Fibroblast of mammary gland (primary cell): ENCODE results near the gene ABCF2.

Experiments used
- DNase-seq: peaks from one replicate; pipeline ENCODE4 v3.0.0-alpha.2; 2010; ENCODE audit warnings: low read depth
- H3K4me3 ChIP-seq: 2 replicates; pipeline ENCODE4 v1.5.1; 2011; ENCODE audit warnings: low read depth, mild to moderate bottlenecking, low read length, moderate library complexity; ENCODE audit not compliant: control insufficient read depth
- TF ChIP-seq, protein P1 (sequence below): conservative IDR thresholded peaks from 2 replicates; pipeline ENCODE4 v1.5.1; 2011; ENCODE audit warnings: low read depth, low read length, inconsistent platforms; ENCODE audit not compliant: control insufficient read depth, insufficient read depth

The ABCF2 gene

DNA sequence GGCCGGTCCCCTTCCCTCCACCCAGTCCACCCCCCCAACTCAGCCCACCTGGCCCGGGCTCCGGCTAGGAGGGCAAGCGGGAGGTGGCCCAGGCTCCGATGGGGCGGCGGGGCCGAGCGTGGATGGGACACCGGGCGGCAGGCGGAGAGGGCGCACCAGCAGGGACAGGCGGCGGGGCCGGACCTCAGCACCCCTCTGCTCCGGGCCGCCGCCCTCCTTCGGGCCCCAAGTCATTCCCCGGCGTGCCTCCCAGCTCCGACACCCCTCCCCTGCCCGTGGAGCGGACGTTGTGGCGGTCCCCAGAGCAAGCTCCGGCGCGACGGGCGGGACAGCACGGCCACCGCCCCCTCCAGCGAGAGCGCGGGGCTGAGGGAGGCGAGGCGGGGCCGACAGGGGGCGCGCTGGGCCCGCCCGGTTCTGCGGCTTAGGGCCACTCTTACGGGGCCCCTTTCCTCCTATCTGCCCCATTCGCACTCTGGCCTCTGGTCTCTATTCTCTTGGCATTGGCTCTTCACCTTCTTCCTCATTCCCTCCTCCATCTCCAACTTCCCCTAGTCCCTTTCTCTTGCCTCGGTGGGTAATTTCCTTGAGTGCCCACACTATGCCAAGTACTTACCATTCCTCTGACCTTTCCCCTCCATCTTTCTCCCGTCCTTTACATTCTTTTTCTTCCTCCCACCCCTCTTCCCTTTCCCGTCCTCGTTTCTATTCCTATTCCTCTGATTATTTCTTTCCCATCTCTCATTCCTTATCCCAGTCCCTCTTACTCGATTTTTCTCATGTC, 58.8 kb downstream of the ABCF2 start:
- TF ChIP-seq, protein P1, sequence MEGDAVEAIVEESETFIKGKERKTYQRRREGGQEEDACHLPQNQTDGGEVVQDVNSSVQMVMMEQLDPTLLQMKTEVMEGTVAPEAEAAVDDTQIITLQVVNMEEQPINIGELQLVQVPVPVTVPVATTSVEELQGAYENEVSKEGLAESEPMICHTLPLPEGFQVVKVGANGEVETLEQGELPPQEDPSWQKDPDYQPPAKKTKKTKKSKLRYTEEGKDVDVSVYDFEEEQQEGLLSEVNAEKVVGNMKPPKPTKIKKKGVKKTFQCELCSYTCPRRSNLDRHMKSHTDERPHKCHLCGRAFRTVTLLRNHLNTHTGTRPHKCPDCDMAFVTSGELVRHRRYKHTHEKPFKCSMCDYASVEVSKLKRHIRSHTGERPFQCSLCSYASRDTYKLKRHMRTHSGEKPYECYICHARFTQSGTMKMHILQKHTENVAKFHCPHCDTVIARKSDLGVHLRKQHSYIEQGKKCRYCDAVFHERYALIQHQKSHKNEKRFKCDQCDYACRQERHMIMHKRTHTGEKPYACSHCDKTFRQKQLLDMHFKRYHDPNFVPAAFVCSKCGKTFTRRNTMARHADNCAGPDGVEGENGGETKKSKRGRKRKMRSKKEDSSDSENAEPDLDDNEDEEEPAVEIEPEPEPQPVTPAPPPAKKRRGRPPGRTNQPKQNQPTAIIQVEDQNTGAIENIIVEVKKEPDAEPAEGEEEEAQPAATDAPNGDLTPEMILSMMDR = no peak
- no peak overlapping the region for H3K4me3 ChIP-seq

GRCh38 chr7:151167197-151167961, 59.6 kb downstream of the ABCF2 start, which contains the start of gene GBX1:
Gene GBX1, minus strand, starts transcription at chr7:151167694. Its CDS starts 146 bp downstream, at chr7:151167548.
- TF ChIP-seq, protein P1 = no peak
- DNase-seq = no peak

More for the DNA sequence above, 58.8 kb downstream of the ABCF2 start:
- no peak for DNase-seq

GRCh38 chr7:151166629-151167196, 60.3 kb downstream of the ABCF2 start:
- TF ChIP-seq, protein P1 = no peak
- no peak overlapping the region for H3K4me3 ChIP-seq
- no peak for DNase-seq

More at GRCh38 chr7:151167197-151167961, 59.6 kb downstream of the ABCF2 start, which contains the start of gene GBX1:
- H3K4me3 ChIP-seq = no peak within 1 kb of the TSS
